Measurements from ENCODE around the gene CFAP52.

DNA sequence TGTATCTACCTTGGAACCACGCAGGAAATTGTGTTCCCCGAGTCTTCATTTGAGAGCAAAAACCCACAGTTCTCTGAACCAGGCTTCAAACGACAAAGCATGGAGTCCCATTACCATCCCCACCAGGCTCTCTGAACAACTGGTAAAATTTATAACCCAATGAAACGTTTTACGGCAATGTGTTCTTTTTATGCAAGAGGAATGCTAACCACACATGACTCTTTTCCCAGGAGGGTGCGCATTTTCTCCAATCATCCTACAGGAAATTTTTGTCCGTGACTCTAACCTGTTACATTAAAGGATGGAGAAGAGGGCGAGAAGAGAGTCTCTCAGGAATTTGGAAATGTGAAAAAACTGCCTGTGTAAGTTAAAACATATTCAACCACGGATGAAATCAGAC is 18.6 kb upstream of the CFAP52 start:
- TF ChIP-seq, protein P1, sequence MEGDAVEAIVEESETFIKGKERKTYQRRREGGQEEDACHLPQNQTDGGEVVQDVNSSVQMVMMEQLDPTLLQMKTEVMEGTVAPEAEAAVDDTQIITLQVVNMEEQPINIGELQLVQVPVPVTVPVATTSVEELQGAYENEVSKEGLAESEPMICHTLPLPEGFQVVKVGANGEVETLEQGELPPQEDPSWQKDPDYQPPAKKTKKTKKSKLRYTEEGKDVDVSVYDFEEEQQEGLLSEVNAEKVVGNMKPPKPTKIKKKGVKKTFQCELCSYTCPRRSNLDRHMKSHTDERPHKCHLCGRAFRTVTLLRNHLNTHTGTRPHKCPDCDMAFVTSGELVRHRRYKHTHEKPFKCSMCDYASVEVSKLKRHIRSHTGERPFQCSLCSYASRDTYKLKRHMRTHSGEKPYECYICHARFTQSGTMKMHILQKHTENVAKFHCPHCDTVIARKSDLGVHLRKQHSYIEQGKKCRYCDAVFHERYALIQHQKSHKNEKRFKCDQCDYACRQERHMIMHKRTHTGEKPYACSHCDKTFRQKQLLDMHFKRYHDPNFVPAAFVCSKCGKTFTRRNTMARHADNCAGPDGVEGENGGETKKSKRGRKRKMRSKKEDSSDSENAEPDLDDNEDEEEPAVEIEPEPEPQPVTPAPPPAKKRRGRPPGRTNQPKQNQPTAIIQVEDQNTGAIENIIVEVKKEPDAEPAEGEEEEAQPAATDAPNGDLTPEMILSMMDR (conservative IDR thresholded peaks at IDR 0.05), result no peak
- no peak for TF ChIP-seq ZFX (IDR thresholded peaks at IDR 0.05)

All from C4-2B (cell line).